Fibroblast of lung (primary cell): ENCODE measurements around the gene SC5D. TPM values are rescaled to one million over a fixed set of nuclear protein-coding genes. Genes with fewer than 3 reads are reported as not detected.

ENCODE experiments used
- DNase-seq, 2 donors: peaks; one replicate each; pipeline versions ENCODE4 v3.0.0 to v3.0.0-alpha.2; 2010; ENCODE audit warnings: low read depth in 2 of 2
- H2AFZ ChIP-seq: 2 replicates; pipeline ENCODE4 v1.5.1; 2012; ENCODE audit warnings: low read length, control low read depth, inconsistent platforms
- H3K27ac ChIP-seq: 2 replicates; pipeline ENCODE4 v1.5.1; 2011; ENCODE audit warnings: low read length, control low read depth; ENCODE audit not compliant: insufficient read depth
- H3K27me3 ChIP-seq: 2 replicates; pipeline ENCODE4 v1.5.1; 2011; ENCODE audit warnings: mild to moderate bottlenecking, low read length; ENCODE audit not compliant: control insufficient read depth, insufficient read depth
- H3K36me3 ChIP-seq: 2 replicates; pipeline ENCODE4 v1.5.1; 2011; ENCODE audit warnings: low read length; ENCODE audit not compliant: control insufficient read depth, insufficient read depth
- H3K4me1 ChIP-seq: 2 replicates; pipeline ENCODE4 v1.5.1; 2011; ENCODE audit warnings: low read length; ENCODE audit not compliant: control insufficient read depth, insufficient read depth; ENCODE audit errors: extremely low read depth
- H3K4me2 ChIP-seq: 2 replicates; pipeline ENCODE4 v1.5.1; 2011; ENCODE audit warnings: low read length, control low read depth; ENCODE audit not compliant: insufficient read depth; ENCODE audit errors: extremely low read depth
- H3K4me3 ChIP-seq, 4 experiments: fragments of 200-600 bp in 1 of 4; sonication (generic) in 1 of 4; replicated peaks in 1 of 4; 2 replicates each; pipeline ENCODE4 v1.5.1; 2011 to 2016; ENCODE audit warnings: low read length in 4 of 4, low read depth in 3 of 4, mild to moderate bottlenecking in 3 of 4, control low read depth in 2 of 4, inconsistent platforms in 1 of 4, mixed read lengths in 1 of 4; ENCODE audit not compliant: insufficient read depth in 1 of 4; ENCODE audit errors: control extremely low read depth in 1 of 4
- H3K79me2 ChIP-seq: 2 replicates; pipeline ENCODE4 v1.5.1; 2012; ENCODE audit warnings: mild to moderate bottlenecking, low read length, inconsistent platforms; ENCODE audit not compliant: control insufficient read depth, insufficient read depth
- H3K9ac ChIP-seq: 2 replicates; pipeline ENCODE4 v1.5.1; 2011; ENCODE audit warnings: mild to moderate bottlenecking, low read length, control low read depth; ENCODE audit not compliant: insufficient read depth
- H3K9me3 ChIP-seq: 2 replicates; pipeline ENCODE4 v1.5.1; 2012; ENCODE audit warnings: low read depth, low read length; ENCODE audit not compliant: control insufficient read depth, insufficient read depth
- H4K20me1 ChIP-seq: 2 replicates; pipeline ENCODE4 v1.5.1; 2011; ENCODE audit warnings: low read length; ENCODE audit not compliant: control insufficient read depth, insufficient read depth; ENCODE audit errors: extremely low read depth
- CTCF ChIP-seq, 2 donors: IDR thresholded peaks in 1 of 2; conservative IDR thresholded peaks in 1 of 2; 1 replicate in 1 of 2; 2 replicates in 1 of 2; pipeline ENCODE4 v1.5.1; 2011 to 2012; ENCODE audit warnings: low read length in 2 of 2, control low read depth in 1 of 2, inconsistent platforms in 1 of 2, low read depth in 1 of 2, mild to moderate bottlenecking in 1 of 2
- EZH2 ChIP-seq: IDR thresholded peaks from 2 replicates; pipeline ENCODE4 v1.5.1; 2012; ENCODE audit warnings: low read length, control low read depth, mild to moderate bottlenecking; ENCODE audit errors: missing control alignments
- polyA plus RNA-seq, 2 donors: library from polyadenylated mRNA; depleted of rRNA in 1 of 2; stranded (reverse) in 1 of 2; unstranded in 1 of 2; fragments of >200 nt; gene quantifications; 2 replicates each; pipeline ENCODE4 v1.2.1, GENCODE V29; 2011 to 2012; ENCODE audit warnings: missing spikeins in 1 of 2
- total RNA-seq: library from RNA; depleted of rRNA; stranded (reverse); fragments of >200 nt; gene quantifications from 2 replicates; pipeline ENCODE4 v1.2.1, GENCODE V29; 2014

Gene SC5D
- total and polyA plus RNA-seq, 2 donors (not counting 1 experiment from before 2014, with no cell fraction given) = 102 to 112 TPM

DNA sequence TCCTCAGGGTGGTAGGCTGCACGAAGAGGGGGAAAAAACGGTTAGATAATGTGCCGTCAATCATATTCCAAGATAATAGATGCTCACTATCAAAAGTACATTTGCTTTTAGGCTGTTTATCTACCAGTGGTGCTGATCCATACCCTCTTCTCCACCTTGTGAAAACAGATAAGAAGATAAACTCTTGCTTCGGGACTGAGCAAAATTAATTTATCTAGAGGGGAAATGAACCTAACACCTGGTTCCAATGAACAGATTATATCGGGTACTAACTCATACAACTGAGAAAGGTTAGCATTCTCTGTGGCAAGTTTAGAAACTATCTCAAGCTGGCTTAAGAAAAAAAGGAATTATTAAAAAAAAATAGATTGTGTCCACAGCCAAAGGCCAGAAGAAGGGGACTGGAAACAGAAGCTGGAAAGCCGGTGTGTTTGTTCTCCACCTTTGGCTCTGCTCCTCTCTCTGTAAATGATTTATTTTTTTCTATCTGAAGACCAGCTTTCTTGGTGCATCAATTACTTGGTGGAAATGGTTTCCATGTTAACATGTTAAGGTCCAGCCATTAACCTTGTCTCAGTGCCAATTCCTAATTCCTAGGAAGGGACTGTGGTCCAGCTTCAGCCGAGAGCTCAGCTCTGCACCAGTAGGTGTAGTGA is 55.8 kb downstream of the SC5D start:
- no peak overlapping the region for H3K4me3 ChIP-seq
- H3K27ac ChIP-seq = no peak overlapping the region
- no peak overlapping the region for H3K4me2 ChIP-seq
- H3K9me3 ChIP-seq = no peaks in the 10 kb centered on the region
- no peaks in the 10 kb centered on the region for H3K79me2 ChIP-seq
- H3K9ac ChIP-seq = no peak overlapping the region
- no peak overlapping the region for H2AFZ ChIP-seq
- DNase-seq = no peak
- no peaks in the 10 kb centered on the region for H3K36me3 ChIP-seq
- no peaks in the 10 kb centered on the region for H4K20me1 ChIP-seq
- H3K27me3 ChIP-seq = peaks cover 5% of the 10 kb centered on the region
- H3K4me1 ChIP-seq = no peaks in the 10 kb centered on the region
- TF ChIP-seq EZH2 (no peak), CTCF (conservative IDR thresholded peaks at IDR 0.05 in 1 of 2, IDR thresholded peaks at IDR 0.05 in 1 of 2; ENCODE audit: low read depth in 1 of 2, low read length in 2 of 2) (no peak)

DNA sequence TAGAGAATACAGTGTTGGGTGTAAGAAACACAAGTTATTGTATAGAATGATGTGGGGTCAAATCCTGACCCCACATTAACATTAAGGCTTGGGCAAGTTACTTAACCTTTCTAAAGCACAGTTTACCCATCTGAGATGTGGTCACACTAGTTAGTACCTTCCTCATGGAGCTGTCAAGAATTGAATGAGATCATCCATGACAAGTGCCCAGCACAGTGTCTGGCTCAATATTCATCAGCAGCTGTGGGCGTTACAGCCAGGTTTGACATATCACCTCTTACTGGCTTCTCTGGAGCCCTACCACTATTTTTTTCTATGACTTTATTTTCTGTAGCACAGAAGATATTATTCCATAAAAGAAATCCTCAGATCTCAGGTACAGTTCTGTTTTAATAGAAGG is 57.2 kb downstream of the SC5D start:
- H3K4me1 ChIP-seq = no peaks in the 10 kb centered on the region
- peaks cover 5% of the 10 kb centered on the region for H3K27me3 ChIP-seq
- no peak overlapping the region for H3K4me3 ChIP-seq
- TF ChIP-seq CTCF (conservative IDR thresholded peaks at IDR 0.05 in 1 of 2, IDR thresholded peaks at IDR 0.05 in 1 of 2; ENCODE audit: low read depth in 1 of 2, low read length in 2 of 2) = no peak
- TF ChIP-seq EZH2 = no peak
- H2AFZ ChIP-seq = no peak overlapping the region
- H3K36me3 ChIP-seq = no peaks in the 10 kb centered on the region
- no peaks in the 10 kb centered on the region for H4K20me1 ChIP-seq
- H3K9me3 ChIP-seq = no peaks in the 10 kb centered on the region
- no peak overlapping the region for H3K27ac ChIP-seq
- H3K4me2 ChIP-seq = no peak overlapping the region
- H3K79me2 ChIP-seq = no peaks in the 10 kb centered on the region
- H3K9ac ChIP-seq = no peak overlapping the region
- DNase-seq = no peak

- H3K4me2 ChIP-seq = no peak overlapping the region
- no peaks in the 10 kb centered on the region for H3K4me1 ChIP-seq
- no peak overlapping the region for H3K4me3 ChIP-seq
- TF ChIP-seq EZH2 (no peak), CTCF (conservative IDR thresholded peaks at IDR 0.05 in 1 of 2, IDR thresholded peaks at IDR 0.05 in 1 of 2; ENCODE audit: low read depth in 1 of 2, low read length in 2 of 2) (no peak)
- H2AFZ ChIP-seq = no peak overlapping the region
- H3K27me3 ChIP-seq = peaks cover 6% of the 10 kb centered on the region
- no peaks in the 10 kb centered on the region for H3K79me2 ChIP-seq
- no peak for DNase-seq
- H3K9ac ChIP-seq = no peak overlapping the region
- no peak overlapping the region for H3K27ac ChIP-seq
- H3K9me3 ChIP-seq = no peaks in the 10 kb centered on the region
- H4K20me1 ChIP-seq = no peaks in the 10 kb centered on the region
- no peaks in the 10 kb centered on the region for H3K36me3 ChIP-seq
Measured at GRCh38 chr11:121350314-121351082, 57.9 kb downstream of the SC5D start.
